HUDEP-2 (cell line): ENCODE data around the gene SF3A2.
"Not testable (repeated sequence)": the region's sequence is repeated elsewhere in the genome, so short reads cannot be mapped to it uniquely, and the experiment has no call there.

Source experiments
- DNase-seq, 76 experiments: peaks; one replicate each; lab custom pipeline; 2025; ENCODE audit not compliant: unreplicated experiment in 76 of 76; lab: John Stamatoyannopoulos, UW

SF3A2 gene, protein sequence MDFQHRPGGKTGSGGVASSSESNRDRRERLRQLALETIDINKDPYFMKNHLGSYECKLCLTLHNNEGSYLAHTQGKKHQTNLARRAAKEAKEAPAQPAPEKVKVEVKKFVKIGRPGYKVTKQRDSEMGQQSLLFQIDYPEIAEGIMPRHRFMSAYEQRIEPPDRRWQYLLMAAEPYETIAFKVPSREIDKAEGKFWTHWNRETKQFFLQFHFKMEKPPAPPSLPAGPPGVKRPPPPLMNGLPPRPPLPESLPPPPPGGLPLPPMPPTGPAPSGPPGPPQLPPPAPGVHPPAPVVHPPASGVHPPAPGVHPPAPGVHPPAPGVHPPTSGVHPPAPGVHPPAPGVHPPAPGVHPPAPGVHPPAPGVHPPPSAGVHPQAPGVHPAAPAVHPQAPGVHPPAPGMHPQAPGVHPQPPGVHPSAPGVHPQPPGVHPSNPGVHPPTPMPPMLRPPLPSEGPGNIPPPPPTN

DNA sequence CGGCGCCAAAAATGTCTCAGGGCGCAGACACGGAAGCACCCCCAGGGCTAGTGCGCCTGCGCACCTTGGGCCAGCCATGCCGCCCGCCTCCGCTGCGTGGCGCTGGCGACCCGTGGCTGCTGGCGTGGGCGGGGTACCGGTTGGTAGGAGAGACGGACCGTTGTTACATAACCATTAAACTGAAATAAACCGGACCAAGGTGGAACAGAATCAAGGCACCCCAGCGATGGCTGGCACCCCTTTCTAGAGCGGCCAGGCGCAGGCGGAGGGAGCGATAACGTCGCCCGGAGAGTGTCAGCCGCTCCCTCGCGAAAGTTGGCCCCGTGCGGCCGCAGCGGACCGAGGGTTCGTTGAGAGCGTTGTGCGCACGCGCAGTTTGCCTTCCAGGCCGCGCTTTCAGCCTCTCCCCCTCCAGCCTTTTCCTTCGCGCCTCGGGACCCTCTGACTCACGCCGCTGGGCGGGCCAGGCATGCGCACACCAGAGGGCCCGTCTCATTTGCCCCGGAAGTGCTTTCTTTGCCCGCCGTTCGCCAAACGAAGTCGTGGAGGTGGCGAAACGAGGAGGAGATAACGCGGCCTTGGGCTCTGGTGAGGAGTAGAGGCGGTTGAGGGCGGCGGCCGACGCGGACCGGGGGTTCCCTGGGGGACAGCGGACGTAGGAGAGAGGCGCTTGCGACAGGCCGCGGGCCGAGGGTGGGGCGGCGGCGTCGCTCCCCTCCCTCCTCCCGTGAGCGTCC lies at the start of gene SF3A2, which contains the start of gene PLEKHJ1:
SF3A2 (plus strand) TSS at position 511 of the 737 bp plus-strand sequence. CDS start 6,595 bp downstream, outside the sequence.
PLEKHJ1 (minus strand) TSS at position 16 of the 737 bp plus-strand sequence. CDS start 81 bp downstream, outside the sequence.
- peak; percentile 80 to 100 (median 99) for DNase-seq

DNA sequence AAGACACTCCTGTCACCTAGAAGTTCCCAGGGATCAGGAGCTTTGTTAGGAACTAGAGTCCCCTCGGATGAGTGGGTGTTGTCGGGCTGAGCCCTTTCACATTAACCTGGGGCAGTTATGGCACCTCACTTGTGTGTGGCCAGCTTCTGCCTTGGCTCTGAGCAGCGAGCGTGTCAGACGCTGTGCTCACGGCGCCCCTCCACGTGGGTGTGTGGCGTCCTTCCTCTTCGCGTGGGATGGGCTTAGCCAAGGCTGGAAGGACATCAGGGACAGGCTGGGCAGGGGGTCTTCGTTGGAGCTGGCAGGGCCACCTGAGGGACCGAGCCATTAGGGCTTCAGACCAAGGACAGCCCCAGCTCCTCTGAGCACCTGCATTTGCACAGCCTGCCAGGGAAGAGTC lies 49.5 kb upstream of the SF3A2 start:
- no peak for DNase-seq

DNA sequence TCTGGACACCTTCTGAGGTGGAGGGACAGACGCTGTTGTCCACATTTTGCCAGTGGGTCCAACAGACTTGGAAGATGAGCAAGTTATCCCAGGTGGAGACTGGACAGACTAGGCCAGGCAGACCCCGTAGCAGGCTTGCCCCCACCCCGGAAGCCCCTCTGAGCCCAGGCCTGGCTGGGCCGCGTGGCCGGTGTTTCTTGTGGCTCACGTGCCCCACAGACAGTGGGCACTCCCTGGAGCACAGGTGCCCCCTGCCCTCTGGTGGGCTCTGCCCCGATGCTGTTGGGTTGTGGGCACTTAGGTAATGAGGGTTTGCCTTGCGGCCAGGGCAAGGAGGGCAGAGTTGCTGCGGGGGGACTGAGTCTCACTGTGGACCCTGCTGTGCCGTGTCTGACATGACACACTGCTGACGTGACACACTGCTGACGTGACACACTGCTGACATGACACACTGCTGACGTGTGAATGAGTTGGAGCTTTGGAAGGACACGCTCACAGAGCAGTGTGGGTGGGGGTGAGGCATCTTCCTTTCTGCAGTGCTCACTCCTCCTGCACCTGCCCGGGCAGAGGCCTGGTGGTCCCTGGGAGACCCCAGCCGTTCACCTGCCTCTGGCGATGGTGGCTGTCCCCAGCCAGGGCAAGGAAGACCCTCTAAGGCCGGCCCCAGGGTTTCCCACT lies 47.8 kb upstream of the SF3A2 start:
- no peak for DNase-seq

DNA sequence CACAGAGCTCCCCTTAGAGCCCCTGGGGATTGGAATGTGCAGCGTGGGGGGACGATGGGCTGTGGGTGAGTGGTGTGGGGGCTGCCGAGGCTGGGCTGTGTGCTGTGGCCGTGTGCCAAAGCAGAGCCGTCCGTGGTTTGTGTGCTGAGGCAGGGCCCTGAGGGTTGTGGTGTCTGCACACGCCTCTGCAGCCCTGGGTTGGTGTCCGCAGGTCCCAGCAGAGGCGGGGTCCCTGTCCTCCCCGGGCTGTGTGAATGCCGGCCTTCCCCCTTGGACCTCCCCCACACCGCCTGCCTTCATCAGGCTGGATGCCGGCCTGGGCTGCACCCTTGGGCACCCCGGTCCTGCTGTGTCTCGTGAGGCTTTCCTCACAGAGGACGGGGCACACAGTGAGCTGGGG lies 46.7 kb upstream of the SF3A2 start:
- DNase-seq, result no peak

DNA sequence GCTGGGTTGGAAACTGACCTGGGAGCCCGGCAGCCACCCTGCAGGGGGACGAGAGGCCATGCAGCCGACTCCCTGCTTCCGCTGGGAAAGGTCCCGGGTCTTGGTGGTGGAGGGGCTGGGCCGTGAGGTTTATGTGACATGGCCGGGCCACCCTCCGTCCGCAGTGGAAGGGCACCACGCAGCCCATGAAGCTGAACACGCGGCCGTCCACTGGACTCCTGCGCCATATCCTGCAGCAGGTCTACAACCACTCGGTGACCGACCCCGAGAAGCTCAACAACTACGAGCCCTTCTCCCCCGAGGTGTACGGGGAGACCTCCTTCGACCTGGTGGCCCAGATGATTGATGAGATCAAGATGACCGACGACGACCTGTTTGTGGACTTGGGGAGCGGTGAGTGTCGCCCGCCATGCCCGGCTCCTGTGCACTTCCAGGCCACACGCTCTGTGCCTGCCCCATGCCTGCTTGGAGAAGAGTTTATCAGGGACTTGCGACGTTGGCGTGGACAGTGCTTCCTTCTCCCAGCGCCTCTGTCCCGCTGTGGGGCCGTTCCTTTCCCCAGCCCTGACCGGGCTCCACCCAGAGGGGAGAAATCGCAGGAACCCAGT lies 45.7 kb upstream of the SF3A2 start:
- DNase-seq, result no peak

DNA sequence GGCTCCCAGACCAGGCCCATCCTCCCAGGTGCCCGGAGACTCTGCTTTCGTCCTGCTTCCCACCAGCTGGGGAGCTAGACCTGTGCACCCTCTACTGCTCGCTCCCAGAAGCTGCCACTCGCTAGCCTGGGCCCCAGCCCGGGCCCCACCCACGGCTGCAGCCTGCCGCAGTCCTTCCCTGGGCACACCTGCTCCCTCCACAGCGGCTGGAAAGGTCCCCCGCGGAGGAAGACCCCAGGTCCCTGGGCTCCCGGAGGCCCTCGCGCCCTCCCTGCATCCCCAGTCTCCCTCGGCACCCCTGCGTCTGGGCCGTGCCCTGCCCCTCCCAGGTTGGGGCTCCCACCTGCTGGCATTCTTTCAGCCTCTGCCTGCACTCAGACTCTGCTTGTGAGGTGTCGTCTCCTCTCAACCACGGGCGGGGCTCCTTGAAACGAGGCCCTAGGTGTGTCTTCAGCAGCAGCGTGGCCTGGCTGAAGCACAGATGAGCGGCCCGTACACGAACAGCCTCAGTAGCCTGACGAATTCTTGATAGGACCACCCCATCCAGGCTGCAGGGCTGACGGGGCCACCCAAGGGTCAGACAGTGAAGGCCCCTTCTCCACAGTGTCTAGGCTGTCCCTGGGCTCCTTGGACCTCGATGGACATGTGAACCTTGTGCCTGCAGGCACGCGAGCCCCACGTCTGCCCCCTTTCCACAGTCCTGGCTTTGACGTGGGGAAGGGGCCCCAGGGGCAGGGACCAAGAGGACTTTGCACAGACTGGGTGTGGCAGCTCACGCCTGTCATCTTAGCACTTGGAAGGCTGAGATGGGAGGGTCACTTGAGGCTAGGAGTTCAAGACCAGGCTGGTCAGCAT lies 44.9 kb upstream of the SF3A2 start:
- DNase-seq, result no peak

DNA sequence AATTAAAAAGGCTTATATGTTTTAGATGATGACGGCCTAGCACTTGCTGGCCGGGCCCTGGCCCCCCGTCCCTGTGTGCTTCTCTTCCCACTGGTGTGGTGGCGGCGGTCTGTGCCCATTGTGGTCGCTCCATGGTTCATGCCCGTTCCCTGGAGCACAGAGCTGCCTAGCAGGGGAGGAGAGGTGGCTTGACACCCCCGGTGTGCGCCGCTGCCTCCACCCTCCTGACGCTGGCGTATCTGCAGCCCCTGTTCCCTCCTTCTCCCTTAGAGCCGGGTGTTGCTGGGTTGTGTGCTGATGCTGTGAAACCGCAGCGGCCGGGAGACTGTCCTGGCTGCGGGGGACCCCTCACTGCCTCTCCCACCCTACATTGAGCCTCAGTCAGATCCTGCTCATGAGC lies 43.8 kb upstream of the SF3A2 start:
- DNase-seq, result no peak

DNA sequence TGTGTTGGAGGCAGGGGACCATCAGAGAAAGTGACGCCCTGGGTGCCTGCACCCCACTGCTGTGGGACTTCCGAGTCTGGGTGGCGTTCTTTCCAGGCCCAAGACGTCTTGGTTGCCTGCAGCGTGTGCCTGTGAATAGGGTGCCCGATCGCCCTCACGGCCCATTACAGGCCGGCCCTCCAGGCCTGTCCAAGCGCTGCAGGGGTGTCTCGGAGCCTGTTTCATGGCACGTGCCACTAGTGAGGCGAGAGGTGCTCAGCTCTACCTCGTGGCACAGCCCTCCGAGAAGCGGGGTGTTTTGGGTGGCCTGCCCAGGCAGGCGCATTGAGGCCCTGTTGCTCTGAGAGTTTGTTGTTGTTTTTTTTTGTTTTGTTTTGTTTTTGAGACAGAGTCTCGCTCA lies 42.8 kb upstream of the SF3A2 start:
- no peak for DNase-seq

DNA sequence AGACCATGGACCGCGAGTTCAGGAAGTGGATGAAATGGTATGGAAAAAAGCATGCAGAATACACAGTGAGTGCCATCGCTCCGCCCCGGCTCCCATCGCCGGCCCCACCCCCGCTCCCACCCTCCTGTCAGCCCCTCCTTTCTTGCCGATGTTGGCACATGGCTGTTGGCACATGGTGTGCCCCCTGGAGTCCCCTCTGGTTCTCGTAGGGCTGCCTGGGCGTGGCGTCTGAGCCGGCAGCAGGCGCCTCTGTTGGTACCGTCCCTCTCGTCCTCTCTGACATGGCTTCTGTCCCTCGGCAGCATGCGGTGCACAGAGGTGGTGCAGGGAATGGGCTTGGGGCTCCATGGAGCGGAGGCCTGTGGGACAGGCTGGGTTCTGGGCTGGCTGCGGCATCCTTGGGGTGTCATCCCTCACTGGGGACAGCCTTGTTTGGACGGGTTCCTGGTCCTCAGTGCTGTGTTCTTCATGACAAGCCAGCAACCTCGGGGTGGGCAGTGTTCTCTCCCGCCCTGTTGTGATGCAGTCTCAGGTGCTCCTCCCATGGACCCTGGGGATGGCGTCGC lies 42.0 kb upstream of the SF3A2 start:
- no peak for DNase-seq

DNA sequence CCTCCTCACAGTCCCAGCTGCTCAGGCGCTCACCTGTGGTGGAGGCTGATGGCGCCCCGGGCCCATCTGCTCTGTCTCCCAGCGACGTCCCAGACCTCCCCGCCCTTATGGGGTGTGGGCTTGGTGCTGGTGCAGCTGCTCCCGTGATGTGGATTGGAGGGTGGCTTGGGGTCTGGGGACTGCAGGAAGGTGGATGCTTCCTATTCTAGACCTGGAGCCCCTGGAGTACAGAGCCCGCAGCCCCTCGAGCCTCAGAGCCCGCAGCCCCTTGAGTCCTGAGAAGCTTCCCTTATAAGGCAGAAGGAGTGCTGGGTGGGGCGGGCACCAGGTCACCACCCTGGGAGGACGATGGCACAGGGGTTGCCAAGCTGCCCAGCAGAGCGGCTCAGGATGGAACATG lies 41.3 kb upstream of the SF3A2 start:
- DNase-seq, result no peak

DNA sequence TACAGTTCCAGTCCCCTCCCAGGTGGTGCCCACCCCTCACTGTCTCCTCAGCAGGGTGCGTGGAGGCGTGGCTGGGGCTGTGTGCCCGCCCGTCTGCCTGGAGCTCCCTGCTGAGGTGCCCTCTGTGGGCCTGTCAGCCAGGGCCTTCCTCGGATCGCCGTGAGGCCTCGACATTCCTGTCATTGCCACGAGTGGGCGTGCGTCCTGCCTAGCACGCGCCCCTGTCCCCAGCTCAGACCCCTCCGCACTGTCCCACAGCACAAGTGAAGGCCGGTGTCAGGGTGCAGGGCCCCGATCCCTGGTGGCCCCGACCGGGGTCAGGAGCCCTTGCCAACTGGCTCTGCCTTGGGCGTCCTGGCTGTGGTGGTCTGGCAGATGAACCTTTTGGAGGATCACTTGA lies 40.7 kb upstream of the SF3A2 start:
- no peak for DNase-seq

DNA sequence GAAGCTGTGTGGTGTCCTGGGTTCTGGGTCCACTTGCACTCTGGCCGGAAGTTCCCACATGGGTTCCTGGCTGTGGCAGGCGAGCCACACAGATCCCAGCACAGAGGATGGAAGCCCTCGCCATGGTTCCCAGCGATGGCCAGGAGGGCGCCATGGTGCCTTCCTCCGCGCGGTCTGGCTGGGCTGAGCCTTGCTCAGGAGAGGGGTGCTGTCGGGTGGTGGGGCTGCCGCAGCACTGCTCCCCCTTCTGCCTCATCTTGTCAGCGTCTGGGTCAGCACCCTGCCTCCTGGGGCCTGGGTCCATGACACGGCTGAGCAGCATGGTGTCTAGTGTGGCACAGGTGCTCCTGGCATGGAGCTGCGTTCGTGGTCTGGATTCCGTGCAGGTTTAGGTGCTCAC lies 39.4 kb upstream of the SF3A2 start:
- DNase-seq, result no peak

DNA sequence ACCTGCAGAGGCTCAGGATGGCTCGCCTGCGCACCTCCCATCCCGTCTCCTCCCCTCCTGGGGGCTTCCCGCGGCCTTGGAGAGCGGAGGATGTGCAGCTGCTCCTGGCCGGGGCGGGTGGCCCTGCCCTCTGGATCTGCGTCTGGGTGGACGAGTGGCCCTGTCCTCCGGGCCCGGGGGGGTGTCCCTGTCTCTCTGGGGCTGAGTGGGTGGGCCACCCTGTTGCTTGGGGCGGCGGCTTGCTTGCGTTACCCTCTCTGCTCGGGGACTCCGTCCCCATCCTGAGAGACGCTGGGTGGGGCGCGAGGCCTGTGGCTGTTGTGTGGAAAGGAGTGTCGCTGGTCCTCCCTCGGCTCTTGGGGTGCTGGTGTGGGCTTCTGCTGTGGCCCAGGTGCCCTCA lies 38.3 kb upstream of the SF3A2 start:
- DNase-seq, result no peak

DNA sequence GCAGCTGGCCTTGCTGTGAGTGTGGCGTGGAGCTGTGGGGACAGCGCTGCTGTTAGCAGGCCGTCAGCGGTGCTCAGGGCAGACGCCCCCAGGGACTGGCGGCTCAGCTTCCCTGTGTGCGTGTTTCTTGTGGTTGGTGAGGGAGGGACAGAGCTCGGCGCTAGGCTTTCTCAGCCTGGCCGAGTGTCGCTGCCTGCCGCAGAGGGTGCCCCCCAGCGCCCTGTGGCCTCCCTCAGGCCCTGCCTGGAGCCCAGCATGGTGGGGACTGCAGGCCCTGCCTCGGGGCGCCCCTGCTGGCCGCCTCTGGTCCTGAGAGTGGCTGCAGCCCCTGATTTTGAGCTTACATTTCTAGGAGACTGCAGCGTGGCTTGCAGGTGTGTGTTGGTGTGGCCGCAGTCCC lies 37.4 kb upstream of the SF3A2 start:
- DNase-seq, result no peak

DNA sequence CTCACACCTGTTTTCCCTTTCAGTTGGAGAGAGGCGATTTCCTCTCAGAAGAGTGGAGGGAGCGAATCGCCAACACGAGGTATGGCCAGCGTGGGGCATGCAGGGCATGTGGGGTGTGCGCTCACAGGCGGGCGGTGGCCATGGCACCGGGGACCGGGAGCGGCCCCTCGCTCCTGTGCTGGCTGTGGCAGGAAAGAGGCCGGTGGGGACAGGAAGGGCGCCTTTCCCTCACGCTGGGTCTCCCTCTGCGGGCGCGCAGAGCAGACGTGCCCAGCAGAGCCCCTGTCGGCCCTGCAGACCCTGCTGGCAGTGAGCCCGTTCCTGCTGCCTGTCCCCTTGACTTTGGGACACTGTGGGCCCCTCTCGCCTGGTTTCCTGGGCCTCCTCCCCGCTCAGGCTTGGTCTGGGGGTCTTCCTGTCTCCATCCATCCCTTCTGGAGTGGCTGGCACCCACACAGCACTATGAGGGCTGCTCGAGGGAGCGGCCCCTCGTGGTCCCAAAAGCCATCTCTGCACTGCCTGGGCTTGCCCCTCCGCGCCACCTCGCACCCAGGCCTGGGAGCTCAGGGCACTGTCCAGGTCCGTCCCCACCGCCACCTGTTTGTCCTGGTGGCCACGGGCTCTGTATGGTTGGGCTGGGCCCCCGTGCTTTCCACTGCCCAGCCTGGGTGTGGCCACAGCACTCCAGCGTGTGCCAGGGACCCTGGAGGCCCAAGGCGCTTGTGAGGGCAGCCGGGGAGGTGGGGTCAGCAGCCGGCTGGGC lies 36.6 kb upstream of the SF3A2 start:
- DNase-seq, result no peak

DNA sequence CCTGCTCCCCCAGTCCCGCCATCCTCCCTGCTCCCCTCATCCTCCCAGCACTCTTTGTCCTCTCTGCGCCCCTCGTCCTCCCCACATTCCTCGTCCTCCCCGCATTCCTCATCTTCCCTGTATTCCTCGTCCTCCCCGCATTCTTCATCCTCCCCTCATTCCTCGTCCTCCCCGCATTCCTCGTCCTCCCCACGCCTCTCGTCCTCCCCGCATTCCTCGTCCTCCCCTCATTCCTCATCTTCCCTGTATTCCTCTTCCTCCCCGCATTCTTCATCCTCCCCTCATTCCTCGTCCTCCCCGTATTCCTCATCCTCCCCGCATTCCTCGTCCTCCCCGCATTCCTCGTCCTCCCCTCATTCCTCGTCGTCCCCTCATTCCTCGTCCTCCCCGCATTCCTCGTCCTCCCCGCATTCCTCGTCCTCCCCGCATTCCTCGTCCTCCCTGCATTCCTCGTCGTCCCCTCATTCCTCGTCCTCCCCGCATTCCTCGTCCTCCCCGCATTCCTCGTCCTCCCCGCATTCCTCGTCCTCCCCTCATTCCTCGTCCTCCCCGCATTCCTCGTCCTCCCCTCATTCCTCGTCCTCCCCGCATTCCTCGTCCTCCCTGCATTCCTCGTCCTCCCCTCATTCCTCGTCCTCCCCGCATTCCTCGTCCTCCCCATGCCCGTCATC lies 35.9 kb upstream of the SF3A2 start:
- not testable (repeated sequence) for DNase-seq

DNA sequence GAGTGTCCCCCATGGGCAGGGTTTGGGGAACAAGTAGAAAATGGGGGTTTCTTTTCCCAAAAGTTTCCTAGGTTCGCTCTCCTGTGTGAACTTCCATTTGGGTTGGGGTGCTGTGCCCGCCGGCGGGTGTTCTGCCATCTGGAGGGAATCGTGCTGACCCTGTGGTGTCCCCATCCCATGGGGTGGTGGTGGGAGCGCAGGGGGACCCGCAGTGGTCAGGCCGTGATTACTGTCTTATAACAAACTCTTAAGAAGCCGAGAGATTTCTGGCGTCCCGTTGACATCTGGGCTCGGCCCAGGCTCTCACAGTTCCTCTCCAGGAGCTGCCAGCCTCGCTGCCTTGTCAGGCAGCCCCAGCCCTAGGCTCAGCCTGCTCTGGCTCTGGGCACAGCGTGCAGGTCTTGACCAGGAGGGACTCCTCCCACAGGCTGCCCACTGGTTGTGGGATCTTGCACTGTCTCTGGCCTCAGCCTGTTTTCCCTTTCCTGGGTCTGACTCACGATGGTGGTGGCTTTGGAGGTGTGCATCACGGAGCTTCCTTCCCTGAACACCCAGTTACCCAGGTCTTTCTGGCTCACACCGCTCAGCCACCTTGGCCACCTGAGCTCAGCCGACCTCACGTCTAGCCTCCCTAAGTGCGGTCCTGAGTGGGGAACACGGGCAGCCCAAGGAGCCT lies 35.0 kb upstream of the SF3A2 start:
- DNase-seq, result no peak

DNA sequence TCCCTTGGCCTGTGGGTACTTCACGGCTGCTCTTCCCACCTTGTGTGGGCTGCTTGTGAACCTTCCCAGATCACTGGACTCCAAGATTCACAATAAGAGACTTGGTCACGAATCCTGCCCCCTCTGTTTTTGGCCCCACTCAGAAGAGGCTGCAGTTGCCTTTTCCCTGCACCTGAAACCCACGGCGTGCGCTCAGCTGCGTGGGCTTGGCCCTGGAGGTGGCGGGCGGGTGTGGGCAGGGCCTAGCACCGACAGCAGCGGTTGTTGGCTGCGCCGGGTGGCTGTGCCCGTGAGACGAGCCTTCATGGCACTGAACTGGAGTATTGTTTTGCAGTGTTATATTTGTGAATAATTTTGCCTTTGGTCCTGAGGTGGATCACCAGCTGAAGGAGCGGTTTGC lies 34.3 kb upstream of the SF3A2 start:
- no peak for DNase-seq
